Neural progenitor cell (in vitro differentiated cells): ENCODE data around the gene SLF2.

Experiments used
- CTCF ChIP-seq: fragments of 200-600 bp; sonication (generic); IDR thresholded peaks from 2 replicates; pipeline ENCODE4 v1.5.1; 2017; ENCODE audit warnings: antibody characterized with exemption, mild to moderate bottlenecking
- EZH2 ChIP-seq: fragments of 200-600 bp; sonication (generic); IDR thresholded peaks from 2 replicates; pipeline ENCODE4 v1.6.1; 2017; ENCODE audit warnings: antibody characterized with exemption, mild to moderate bottlenecking, moderate library complexity

- TF ChIP-seq CTCF, result peak; percentile 84
- no peak for TF ChIP-seq EZH2
Measured at GRCh38 chr10:101014230-101014884, 101.6 kb downstream of the SLF2 start.
